ENCODE data around the gene GAB1. TPM values are rescaled to one million over a fixed set of nuclear protein-coding genes. Genes with fewer than 3 reads are reported as not detected.

The GAB1 gene
- total RNA-seq, 1 experiment from 2014 or later = 15.3 TPM

GRCh38 chr4:143397887-143398286 lies 61.2 kb downstream of the GAB1 start:
- Mint-ChIP-seq H3K4me1 (peaks cover 29 to 31% of the 10 kb centered on the region in 2 experiments), H3K27ac (no peak overlapping the region)
- WGBS (ENCODE audit: extremely low coverage, insufficient read length, low lambda C conversion rate) = no CpG with 5 or more reads among the region's 1 CpG

More at GRCh38 chr4:143397887-143398286, 61.2 kb downstream of the GAB1 start:
- H3K4me1 ChIP-seq (ENCODE audit: insufficient read depth, low read length) = no peaks in the 10 kb centered on the region
- H2BK12ac ChIP-seq (ENCODE audit: insufficient read length, low read depth, low read length) = no peak overlapping the region
- H4K91ac ChIP-seq (ENCODE audit: insufficient read length, low read depth, low read length) = no peak overlapping the region
- H4K8ac ChIP-seq (replicated peaks; ENCODE audit: insufficient read length, low read depth, low read length) = no peak overlapping the region
- Mint-ChIP-seq H3K36me3 (ENCODE audit: insufficient read depth in 1 of 3, low read depth in 3 of 3) (no peaks in the 10 kb centered on the region), H3K4me3 (no peak overlapping the region), H3K9me3 (no peaks in the 10 kb centered on the region), H3K27me3 (ENCODE audit: low read depth) (no peaks in the 10 kb centered on the region)
- H2BK15ac ChIP-seq (ENCODE audit: low read depth, low read length) = no peak overlapping the region
- no peak overlapping the region for H2AK5ac ChIP-seq (ENCODE audit: insufficient read length, low read length)
- H3K23me2 ChIP-seq (ENCODE audit: insufficient read length, low read depth, low read length, poor library complexity, severe bottlenecking) = no peaks in the 10 kb centered on the region
- H3K9ac ChIP-seq (ENCODE audit: extremely low read depth, insufficient read length, low read length) = no peak overlapping the region
- no peak overlapping the region for H3K4ac ChIP-seq (ENCODE audit: low read depth, low read length)
- no peak overlapping the region for H2BK120ac ChIP-seq (ENCODE audit: low read depth, low read length, poor library complexity, severe bottlenecking)
- no peak overlapping the region for H3K18ac ChIP-seq (ENCODE audit: insufficient read length, low read depth, low read length)
- no peaks in the 10 kb centered on the region for H4K20me1 ChIP-seq (ENCODE audit: control insufficient read depth, insufficient read depth, insufficient read length)
- TF ChIP-seq, protein P1, sequence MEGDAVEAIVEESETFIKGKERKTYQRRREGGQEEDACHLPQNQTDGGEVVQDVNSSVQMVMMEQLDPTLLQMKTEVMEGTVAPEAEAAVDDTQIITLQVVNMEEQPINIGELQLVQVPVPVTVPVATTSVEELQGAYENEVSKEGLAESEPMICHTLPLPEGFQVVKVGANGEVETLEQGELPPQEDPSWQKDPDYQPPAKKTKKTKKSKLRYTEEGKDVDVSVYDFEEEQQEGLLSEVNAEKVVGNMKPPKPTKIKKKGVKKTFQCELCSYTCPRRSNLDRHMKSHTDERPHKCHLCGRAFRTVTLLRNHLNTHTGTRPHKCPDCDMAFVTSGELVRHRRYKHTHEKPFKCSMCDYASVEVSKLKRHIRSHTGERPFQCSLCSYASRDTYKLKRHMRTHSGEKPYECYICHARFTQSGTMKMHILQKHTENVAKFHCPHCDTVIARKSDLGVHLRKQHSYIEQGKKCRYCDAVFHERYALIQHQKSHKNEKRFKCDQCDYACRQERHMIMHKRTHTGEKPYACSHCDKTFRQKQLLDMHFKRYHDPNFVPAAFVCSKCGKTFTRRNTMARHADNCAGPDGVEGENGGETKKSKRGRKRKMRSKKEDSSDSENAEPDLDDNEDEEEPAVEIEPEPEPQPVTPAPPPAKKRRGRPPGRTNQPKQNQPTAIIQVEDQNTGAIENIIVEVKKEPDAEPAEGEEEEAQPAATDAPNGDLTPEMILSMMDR (conservative IDR thresholded peaks at IDR 0.05) = no peak
- H3K27ac ChIP-seq (ENCODE audit: insufficient read length, low read depth, low read length) = no peak overlapping the region
- no peak overlapping the region for H3K23ac ChIP-seq (ENCODE audit: insufficient read length, low read depth, low read length)
- H4K5ac ChIP-seq (ENCODE audit: insufficient read length, low read depth, low read length) = no peak overlapping the region
- no peak overlapping the region for H2BK20ac ChIP-seq (ENCODE audit: low read depth, low read length, poor library complexity, severe bottlenecking)
- H3K79me1 ChIP-seq (ENCODE audit: insufficient read depth, low read depth, low read length, poor library complexity, severe bottlenecking) = no peaks in the 10 kb centered on the region
- no peak overlapping the region for H3T11ph ChIP-seq (ENCODE audit: low read length)
- no peak overlapping the region for H2AFZ ChIP-seq (ENCODE audit: low read length)
- H3K9me3 ChIP-seq (ENCODE audit: control insufficient read depth, low read depth, low read length) = no peaks in the 10 kb centered on the region
- no peaks in the 10 kb centered on the region for H3K27me3 ChIP-seq (ENCODE audit: insufficient read depth, low read length)
- H3K4me2 ChIP-seq (ENCODE audit: insufficient read depth, insufficient read length, low read length) = no peak overlapping the region
- H3K14ac ChIP-seq (ENCODE audit: insufficient read depth, low read length) = no peak overlapping the region
- no peak overlapping the region for H3K56ac ChIP-seq (ENCODE audit: insufficient read length, low read depth, low read length)
- no peak for DNase-seq
- no peak overlapping the region for H2BK5ac ChIP-seq (ENCODE audit: insufficient read length, low read length)
- H3K79me2 ChIP-seq (ENCODE audit: insufficient read depth, low read length) = 0 out of 2 replicates have a peak, but pooled peaks cover 2% of the 10 kb centered on the region
